Urinary bladder (tissue), 4 donors: Measurements from ENCODE around the gene FAM209B. TPM values are rescaled to one million over a fixed set of nuclear protein-coding genes. Genes with fewer than 3 reads are reported as not detected.
"Not testable (repeated sequence)": the region's sequence is repeated elsewhere in the genome, so short reads cannot be mapped to it uniquely, and the experiment has no call there.

Source experiments
- DNase-seq: peaks from one replicate; pipeline ENCODE4 v3.0.0-alpha.2; 2015; ENCODE audit errors: extremely low spot score
- H3K27ac ChIP-seq: one replicate; pipeline ENCODE4 v1.5.1; 2013; ENCODE audit warnings: low read depth, mild to moderate bottlenecking, moderate library complexity
- H3K36me3 ChIP-seq: one replicate; pipeline ENCODE4 v1.6.1; 2013; ENCODE audit warnings: mild to moderate bottlenecking, moderate library complexity; ENCODE audit not compliant: insufficient read depth
- H3K4me1 ChIP-seq: one replicate; pipeline ENCODE4 v1.6.1; 2013; ENCODE audit warnings: mild to moderate bottlenecking, moderate library complexity; ENCODE audit not compliant: insufficient read depth
- H3K4me3 ChIP-seq: one replicate; pipeline ENCODE4 v1.5.1; 2013; ENCODE audit warnings: low read depth, low read length
- WGBS: extraction: QIAGEN DNeasy Blood & Tissue Kit; methylation state at CpG from one replicate; pipeline ENCODE4 v1.1.7; 2013; 5-methylcytosine and 5-hydroxymethylcytosine counted together
- polyA plus RNA-seq: library from polyadenylated mRNA; stranded (reverse); fragments of 200-250 nt; gene quantifications from one replicate; pipeline ENCODE4 v1.2.3, GENCODE V29; 2013
- total RNA-seq: library from RNA; depleted of rRNA; stranded (reverse); fragments of >200 nt; gene quantifications from one replicate; pipeline ENCODE4 v1.2.3, GENCODE V29; 2014
- donor health status: healthy with polysubstance abuse.
- donor health status: healthy.

The FAM209B gene
- total and polyA plus RNA-seq, 2 donors: 0.28 TPM; not detected in 1

- H3K4me3 ChIP-seq: no peak overlapping the region
- no peak for DNase-seq
- H3K27ac ChIP-seq: no peak overlapping the region
- 95% methylated on average over 10 of the region's 10 CpGs for WGBS
- no peaks in the 10 kb centered on the region for H3K4me1 ChIP-seq
- peaks cover 12% of the 10 kb centered on the region for H3K36me3 ChIP-seq
Measured at GRCh38 chr20:56518721-56519398, 14.2 kb upstream of the FAM209B start.

- Histone ChIP-seq H3K4me3 (no peak overlapping the region), H3K36me3 (peaks cover 12% of the 10 kb centered on the region), H3K27ac (no peak overlapping the region), H3K4me1 (no peaks in the 10 kb centered on the region)
- 98% methylated on average over 10 of the region's 10 CpGs for WGBS
- no peak for DNase-seq
Measured at GRCh38 chr20:56519551-56519950, 13.5 kb upstream of the FAM209B start.

DNA sequence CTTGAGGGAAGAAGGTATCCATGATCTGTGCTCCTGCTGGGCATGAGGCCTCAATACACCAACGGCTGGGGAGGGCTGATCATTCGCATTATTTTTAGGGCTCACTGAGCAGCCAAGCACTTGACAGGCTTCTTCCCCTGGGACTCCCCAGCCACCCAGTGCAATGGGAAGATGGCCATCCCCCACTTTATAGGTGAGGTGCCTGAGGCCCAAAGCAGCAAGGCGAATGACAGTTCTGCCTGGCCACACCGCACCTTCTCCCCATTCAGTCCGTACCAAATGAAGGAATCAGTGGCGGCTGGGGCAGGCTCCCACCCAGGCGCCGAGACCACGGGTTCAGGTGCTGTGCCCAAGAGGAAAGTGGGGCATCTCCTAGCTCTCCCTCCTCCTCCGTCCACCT is 12.9 kb upstream of the FAM209B start:
- no peak for DNase-seq
- 98% methylated on average over 10 of the region's 10 CpGs for WGBS
- Histone ChIP-seq H3K4me3 (no peak overlapping the region), H3K36me3 (peaks cover 12% of the 10 kb centered on the region), H3K27ac (no peak overlapping the region), H3K4me1 (no peaks in the 10 kb centered on the region)

GRCh38 chr20:56520746-56521354 is 12.2 kb upstream of the FAM209B start:
- not testable (repeated sequence) for H3K4me3 ChIP-seq, DNase-seq, H3K4me1 ChIP-seq, H3K27ac ChIP-seq
- peaks cover 12% of the 10 kb centered on the region for H3K36me3 ChIP-seq
- WGBS: 94% methylated on average over 13 of the region's 13 CpGs

- no peak for DNase-seq
- 87% methylated on average over 6 of the region's 6 CpGs for WGBS
- peaks cover 12% of the 10 kb centered on the region for H3K36me3 ChIP-seq
- no peak overlapping the region for H3K4me3 ChIP-seq
- H3K4me1 ChIP-seq: no peaks in the 10 kb centered on the region
- H3K27ac ChIP-seq: no peak overlapping the region
Measured at GRCh38 chr20:56522311-56522710, 10.7 kb upstream of the FAM209B start.

GRCh38 chr20:56524444-56524843 is 8.6 kb upstream of the FAM209B start, which contains the start of gene FAM209A:
Gene FAM209A, plus strand, starts transcription at chr20:56524744. Its CDS starts 65 bp downstream, at chr20:56524809.
- H3K4me3 ChIP-seq, H3K36me3 ChIP-seq, H3K27ac ChIP-seq, H3K4me1 ChIP-seq, DNase-seq: not testable (repeated sequence)
- 91% methylated on average over 6 of the region's 7 CpGs for WGBS

DNA sequence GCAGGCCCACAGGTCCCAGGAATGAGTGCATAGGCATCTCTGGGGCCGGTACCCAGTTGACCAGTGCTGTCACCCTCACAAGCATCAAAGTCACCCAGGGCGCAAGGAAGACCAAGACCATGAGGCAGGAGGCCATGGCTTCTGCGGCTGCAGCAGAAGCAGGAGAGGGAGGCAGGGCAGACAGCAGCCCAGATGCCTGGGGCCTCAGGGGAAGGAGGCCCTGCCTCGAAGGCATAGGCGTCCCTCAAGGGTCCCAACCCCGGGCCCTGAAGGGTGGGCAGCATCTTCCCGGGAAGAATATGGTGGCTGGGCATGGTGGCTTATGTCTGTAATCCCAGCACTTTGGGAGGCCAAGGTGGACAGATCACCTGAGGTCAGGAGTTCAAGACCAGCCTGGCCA is 5.5 kb upstream of the FAM209B start:
- H3K36me3 ChIP-seq: no peaks in the 10 kb centered on the region
- no peak for DNase-seq
- no peak overlapping the region for H3K27ac ChIP-seq
- 89% methylated on average over 7 of the region's 7 CpGs for WGBS
- no peaks in the 10 kb centered on the region for H3K4me1 ChIP-seq
- no peak overlapping the region for H3K4me3 ChIP-seq

DNA sequence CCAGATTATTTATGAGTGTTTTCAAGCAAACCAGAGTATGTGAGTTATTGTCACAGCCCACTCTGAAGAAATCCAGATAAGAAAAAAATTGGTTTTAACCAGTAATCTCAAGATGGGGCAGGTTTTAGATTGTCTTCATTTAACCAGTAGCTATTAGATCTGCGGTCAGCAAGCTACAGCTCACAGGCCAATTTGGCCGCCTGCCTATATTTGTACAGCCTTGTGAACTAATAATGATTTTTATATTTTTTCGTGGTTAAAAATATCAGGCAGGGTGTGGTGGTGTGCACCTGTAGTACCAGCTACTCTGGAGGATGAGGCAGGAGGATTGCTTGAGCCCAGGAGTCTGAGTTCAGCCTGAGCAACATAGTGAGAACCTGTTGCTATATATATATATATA is 5.0 kb downstream of the FAM209B start:
- 75% methylated on average over 3 of the region's 3 CpGs for WGBS
- H3K4me3 ChIP-seq: no peak overlapping the region
- no peak overlapping the region for H3K27ac ChIP-seq
- no peaks in the 10 kb centered on the region for H3K36me3 ChIP-seq
- no peaks in the 10 kb centered on the region for H3K4me1 ChIP-seq
- DNase-seq: no peak

DNA sequence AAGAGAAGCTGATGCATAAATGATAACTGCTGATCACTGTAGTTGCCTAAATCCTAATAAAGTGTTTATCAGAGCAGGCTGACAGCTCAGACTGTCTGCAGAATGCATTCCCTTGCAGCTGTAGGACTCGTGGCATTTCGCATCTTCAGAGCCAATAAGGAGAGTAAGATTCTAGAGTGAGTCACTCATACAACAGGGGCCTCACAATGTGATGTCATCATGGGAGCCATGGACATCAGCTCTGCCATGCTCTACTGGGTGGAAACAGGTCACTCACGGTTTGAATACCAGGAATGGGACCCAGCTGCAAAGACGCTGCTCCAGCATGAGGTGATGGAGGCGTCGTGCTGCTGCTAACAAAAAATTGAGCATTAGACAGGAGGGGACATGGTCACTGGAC is 7.4 kb downstream of the FAM209B start:
- no peaks in the 10 kb centered on the region for H3K4me1 ChIP-seq
- WGBS: 78% methylated on average over 6 of the region's 6 CpGs
- DNase-seq: no peak
- no peak overlapping the region for H3K27ac ChIP-seq
- no peak overlapping the region for H3K4me3 ChIP-seq
- H3K36me3 ChIP-seq: no peaks in the 10 kb centered on the region

DNA sequence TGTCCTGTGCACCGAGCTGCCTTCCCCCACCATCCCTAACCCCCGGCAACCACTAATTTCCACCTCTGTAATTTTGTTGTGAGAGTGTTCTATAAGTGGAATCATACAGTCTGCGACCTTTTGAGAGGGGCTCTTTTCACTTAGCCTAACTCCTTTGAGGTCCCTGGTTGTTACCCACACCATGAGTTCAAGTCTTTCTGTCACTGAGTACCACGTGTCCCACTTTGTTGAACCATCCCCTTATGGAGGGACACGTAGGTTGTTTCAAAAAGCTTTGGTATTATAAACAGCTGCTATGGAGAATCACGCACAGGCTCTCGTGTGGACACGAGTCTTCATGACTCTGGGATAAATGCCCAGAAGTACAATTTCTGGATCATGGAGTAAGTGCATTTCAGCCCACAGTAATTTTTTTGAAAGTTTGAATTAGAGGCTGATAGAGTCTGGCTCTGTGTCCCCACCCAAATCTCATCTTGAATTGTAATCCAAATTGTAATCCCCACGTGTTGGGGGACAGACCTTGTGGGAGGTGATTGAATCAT is 9.5 kb downstream of the FAM209B start:
- Histone ChIP-seq H3K4me1 (no peaks in the 10 kb centered on the region), H3K36me3 (no peaks in the 10 kb centered on the region), H3K4me3 (no peak overlapping the region), H3K27ac (no peak overlapping the region)
- DNase-seq: no peak
- WGBS: 46% methylated on average over 9 of the region's 9 CpGs

GRCh38 chr20:56551571-56551970 is 18.5 kb downstream of the FAM209B start:
- Histone ChIP-seq H3K4me3 (no peak overlapping the region), H3K36me3 (no peaks in the 10 kb centered on the region), H3K27ac (no peak overlapping the region), H3K4me1 (no peaks in the 10 kb centered on the region)
- 85% methylated on average over 8 of the region's 8 CpGs for WGBS
- DNase-seq: no peak

DNA sequence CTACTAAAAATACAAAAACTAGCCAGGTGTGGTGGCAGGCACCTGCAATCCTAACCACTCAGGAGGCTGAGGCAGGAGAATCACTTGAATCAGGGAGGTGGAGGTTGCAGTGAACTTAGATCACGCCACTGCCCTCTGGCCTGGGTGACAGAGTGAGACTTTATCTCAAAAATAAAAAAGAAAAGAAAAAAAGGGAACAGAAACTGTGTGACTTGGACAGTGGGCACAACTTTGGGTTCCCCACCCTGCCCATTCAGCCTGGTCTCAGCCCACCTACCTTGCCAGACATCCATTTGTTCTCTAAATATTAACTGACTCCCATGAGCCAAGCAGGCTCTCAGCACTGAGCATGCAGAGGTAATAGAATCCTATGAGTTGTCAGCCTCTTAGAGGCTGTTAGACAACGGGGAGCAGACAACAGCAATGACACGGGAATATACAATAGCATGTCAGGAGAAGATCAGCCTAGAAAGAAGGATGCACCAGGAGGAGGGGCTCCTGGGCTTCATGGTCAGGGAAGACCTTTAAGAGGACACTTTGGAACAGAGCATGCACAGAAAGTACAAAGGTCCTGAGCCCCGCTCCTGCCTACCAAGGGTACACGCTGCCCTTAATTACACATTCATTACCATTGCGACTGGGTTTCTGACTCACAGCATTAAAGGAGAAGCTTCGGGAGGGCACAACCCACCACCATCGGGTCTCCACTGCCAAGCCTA is 20.0 kb downstream of the FAM209B start:
- no peak for DNase-seq
- Histone ChIP-seq H3K36me3 (no peaks in the 10 kb centered on the region), H3K4me3 (no peak overlapping the region), H3K27ac (no peak overlapping the region), H3K4me1 (no peaks in the 10 kb centered on the region)
- 71% methylated on average over 8 of the region's 8 CpGs for WGBS

DNA sequence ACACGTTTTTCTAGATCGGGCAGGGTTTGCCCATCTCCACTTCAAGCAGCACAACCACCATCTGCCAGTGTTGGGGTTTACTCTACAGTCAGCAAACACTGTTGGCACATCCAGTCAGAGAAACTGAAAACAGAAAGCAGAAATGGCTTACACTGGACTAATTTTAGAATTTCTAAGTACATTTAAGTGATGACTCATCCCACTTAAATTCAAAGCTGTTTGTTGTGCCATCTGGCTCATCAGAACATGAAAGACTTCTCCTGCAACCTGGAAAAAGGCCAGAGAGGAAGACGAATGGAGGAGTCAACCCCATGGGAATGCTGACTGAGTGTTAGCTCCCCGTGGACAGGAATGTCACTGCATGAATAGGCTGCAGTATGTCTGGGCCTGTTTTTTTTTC is 21.8 kb downstream of the FAM209B start:
- Histone ChIP-seq H3K36me3 (no peaks in the 10 kb centered on the region), H3K4me3 (no peak overlapping the region), H3K27ac (no peak overlapping the region), H3K4me1 (no peaks in the 10 kb centered on the region)
- DNase-seq: peak; percentile 14
- 17% methylated on average over 4 of the region's 4 CpGs for WGBS

DNA sequence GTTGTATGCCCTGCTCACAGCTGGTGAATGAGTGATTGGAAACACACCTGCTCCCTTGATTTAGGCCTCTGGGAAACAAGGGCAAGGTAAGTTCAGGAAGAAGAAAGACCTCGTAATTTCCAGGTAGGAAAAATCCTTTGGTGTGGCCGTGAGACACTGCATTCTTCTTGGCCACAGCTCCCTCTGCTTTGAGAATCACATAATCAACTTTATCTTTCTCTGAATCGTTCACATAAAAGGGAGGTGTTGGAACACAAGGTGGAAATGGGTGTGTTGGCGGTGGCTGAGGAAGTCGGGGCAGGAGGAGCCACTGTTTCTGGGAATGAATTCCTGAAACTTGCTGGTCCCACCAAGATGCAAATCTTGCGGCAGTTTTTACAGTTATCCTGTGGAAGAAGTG is 25.9 kb downstream of the FAM209B start:
- no peak overlapping the region for H3K27ac ChIP-seq
- H3K4me1 ChIP-seq: no peaks in the 10 kb centered on the region
- DNase-seq: no peak
- WGBS: 56% methylated on average over 6 of the region's 6 CpGs
- no peak overlapping the region for H3K4me3 ChIP-seq
- no peaks in the 10 kb centered on the region for H3K36me3 ChIP-seq
